Neural progenitor cell (in vitro differentiated cells): ENCODE results near the gene CELF4. TPM values are rescaled to one million over a fixed set of nuclear protein-coding genes. Genes with fewer than 3 reads are reported as not detected.

Experiments used
- DNase-seq: peaks from one replicate; pipeline ENCODE4 v3.0.0-alpha.2; 2016; ENCODE audit warnings: low spot score
- H2AFZ ChIP-seq: fragments of 200-600 bp; sonication (generic); replicated peaks from 2 replicates; pipeline ENCODE4 v1.6.1; 2016; ENCODE audit warnings: antibody characterized with exemption
- H3F3A ChIP-seq: fragments of 200-600 bp; sonication (generic); 2 replicates; pipeline ENCODE4 v1.6.1; 2016; ENCODE audit warnings: antibody characterized with exemption, low read depth
- H3K27ac ChIP-seq: fragments of 200-600 bp; sonication (generic); 2 replicates; pipeline ENCODE4 v1.5.1; 2016; ENCODE audit warnings: mild to moderate bottlenecking
- H3K27me3 ChIP-seq: fragments of 200-600 bp; sonication (generic); 2 replicates; pipeline ENCODE4 v1.6.1; 2016; ENCODE audit warnings: mild to moderate bottlenecking, moderate library complexity
- H3K36me3 ChIP-seq: fragments of 200-600 bp; sonication (generic); 2 replicates; pipeline ENCODE4 v1.5.1; 2016
- H3K4me1 ChIP-seq: fragments of 200-600 bp; sonication (generic); 2 replicates; pipeline ENCODE4 v1.6.1; 2016; ENCODE audit warnings: mixed run types
- H3K4me2 ChIP-seq: fragments of 200-600 bp; sonication (generic); 2 replicates; pipeline ENCODE4 v1.6.1; 2016
- H3K4me3 ChIP-seq: fragments of 200-600 bp; sonication (generic); 2 replicates; pipeline ENCODE4 v1.5.1; 2016
- H3K79me2 ChIP-seq: fragments of 200-600 bp; sonication (generic); 2 replicates; pipeline ENCODE4 v1.6.1; 2016; ENCODE audit warnings: low read depth
- H3K9ac ChIP-seq: fragments of 200-600 bp; sonication (generic); 2 replicates; pipeline ENCODE4 v1.6.1; 2016
- H3K9me3 ChIP-seq: fragments of 200-600 bp; sonication (generic); 2 replicates; pipeline ENCODE4 v1.5.1; 2016; ENCODE audit warnings: low read depth
- H4K20me1 ChIP-seq: fragments of 200-600 bp; sonication (generic); 2 replicates; pipeline ENCODE4 v1.6.1; 2016; ENCODE audit warnings: low read depth
- H3K27ac Mint-ChIP-seq: 3 replicates; pipeline ENCODE4 v1.8.0; 2021; ENCODE audit warnings: mixed read lengths
- H3K27me3 Mint-ChIP-seq: 2 replicates; pipeline ENCODE4 v1.8.0; 2022; ENCODE audit warnings: low read depth, mild to moderate bottlenecking, inconsistent platforms, moderate library complexity, mixed read lengths; ENCODE audit not compliant: insufficient read depth
- H3K36me3 Mint-ChIP-seq: 3 replicates; pipeline ENCODE4 v1.8.0; 2021; ENCODE audit warnings: mixed read lengths
- H3K4me1 Mint-ChIP-seq: 3 replicates; pipeline ENCODE4 v1.8.0; 2021; ENCODE audit warnings: mixed read lengths
- H3K4me3 Mint-ChIP-seq: 3 replicates; pipeline ENCODE4 v1.8.0; 2021; ENCODE audit warnings: mild to moderate bottlenecking, moderate library complexity, mixed read lengths
- H3K9me3 Mint-ChIP-seq: 3 replicates; pipeline ENCODE4 v1.8.0; 2020; ENCODE audit warnings: mixed read lengths
- EZH2 ChIP-seq: fragments of 200-600 bp; sonication (generic); IDR thresholded peaks from 2 replicates; pipeline ENCODE4 v1.6.1; 2017; ENCODE audit warnings: antibody characterized with exemption, mild to moderate bottlenecking, moderate library complexity
- EZH2phosphoT487 ChIP-seq: fragments of 200-600 bp; sonication (generic); IDR thresholded peaks from 2 replicates; pipeline ENCODE4 v1.6.1; 2017; ENCODE audit warnings: antibody characterized with exemption
- total RNA-seq: library from RNA; depleted of rRNA; stranded (reverse); fragments of >200 nt; gene quantifications from 2 replicates; pipeline ENCODE4 v1.2.3, GENCODE V29; 2015; ENCODE audit warnings: low replicate concordance
- TF ChIP-seq, protein P1 (sequence below): fragments of 200-600 bp; sonication (generic); IDR thresholded peaks from 2 replicates; pipeline ENCODE4 v1.5.1; 2017; ENCODE audit warnings: antibody characterized with exemption, mild to moderate bottlenecking

The CELF4 gene
- total RNA-seq, 1 donor from 2014 or later = 1.8 TPM

DNA sequence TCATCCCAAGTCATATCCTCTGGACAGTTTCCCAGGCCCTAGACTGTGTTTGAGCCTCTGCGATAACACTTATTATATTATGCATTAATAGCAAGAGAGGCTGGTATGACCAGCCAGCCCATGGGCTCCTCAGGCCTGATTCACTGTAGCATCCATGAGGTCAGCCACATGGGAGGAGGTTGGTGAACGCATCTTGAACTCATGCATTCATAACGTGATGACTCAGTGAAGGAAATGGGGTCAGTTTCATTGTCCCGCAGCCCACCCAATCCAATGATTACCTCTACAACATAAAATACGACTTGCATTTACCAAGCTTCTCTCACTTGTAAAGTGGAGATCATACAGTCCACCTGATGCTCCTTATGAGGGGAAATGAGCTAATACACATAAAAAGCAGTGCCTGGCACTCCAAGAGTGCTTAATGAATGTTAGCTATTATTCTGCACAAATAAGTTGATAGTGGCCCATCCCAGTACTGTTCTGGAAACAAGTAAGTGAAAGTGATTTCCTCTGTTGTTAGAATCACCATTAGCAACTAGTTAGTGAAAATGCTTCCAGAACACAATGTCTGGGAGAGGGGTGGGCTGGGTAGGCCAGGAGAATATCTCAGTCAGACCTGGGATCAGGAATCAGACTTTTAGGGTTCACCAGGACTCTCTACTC, 46.1 kb upstream of the CELF4 start:
- Histone ChIP-seq H3K79me2 (no peaks in the 10 kb centered on the region), H3K27me3 (no peaks in the 10 kb centered on the region), H3K4me2 (no peak overlapping the region), H3K9ac (no peak overlapping the region), H3K4me3 (no peak overlapping the region), H2AFZ (no peak overlapping the region), H3K27ac (no peak overlapping the region), H3F3A (no peaks in the 10 kb centered on the region), H3K9me3 (no peaks in the 10 kb centered on the region), H3K36me3 (no peaks in the 10 kb centered on the region), H3K4me1 (peaks cover 3% of the 10 kb centered on the region), H4K20me1 (no peaks in the 10 kb centered on the region)
- DNase-seq = no peak
- Mint-ChIP-seq H3K27me3 (peaks cover 5% of the 10 kb centered on the region), H3K4me1 (no peaks in the 10 kb centered on the region), H3K36me3 (no peaks in the 10 kb centered on the region), H3K27ac (no peak overlapping the region), H3K4me3 (no peak overlapping the region), H3K9me3 (no peaks in the 10 kb centered on the region)
- TF ChIP-seq EZH2 (no peak), EZH2phosphoT487 (no peak)
- TF ChIP-seq, protein P1, sequence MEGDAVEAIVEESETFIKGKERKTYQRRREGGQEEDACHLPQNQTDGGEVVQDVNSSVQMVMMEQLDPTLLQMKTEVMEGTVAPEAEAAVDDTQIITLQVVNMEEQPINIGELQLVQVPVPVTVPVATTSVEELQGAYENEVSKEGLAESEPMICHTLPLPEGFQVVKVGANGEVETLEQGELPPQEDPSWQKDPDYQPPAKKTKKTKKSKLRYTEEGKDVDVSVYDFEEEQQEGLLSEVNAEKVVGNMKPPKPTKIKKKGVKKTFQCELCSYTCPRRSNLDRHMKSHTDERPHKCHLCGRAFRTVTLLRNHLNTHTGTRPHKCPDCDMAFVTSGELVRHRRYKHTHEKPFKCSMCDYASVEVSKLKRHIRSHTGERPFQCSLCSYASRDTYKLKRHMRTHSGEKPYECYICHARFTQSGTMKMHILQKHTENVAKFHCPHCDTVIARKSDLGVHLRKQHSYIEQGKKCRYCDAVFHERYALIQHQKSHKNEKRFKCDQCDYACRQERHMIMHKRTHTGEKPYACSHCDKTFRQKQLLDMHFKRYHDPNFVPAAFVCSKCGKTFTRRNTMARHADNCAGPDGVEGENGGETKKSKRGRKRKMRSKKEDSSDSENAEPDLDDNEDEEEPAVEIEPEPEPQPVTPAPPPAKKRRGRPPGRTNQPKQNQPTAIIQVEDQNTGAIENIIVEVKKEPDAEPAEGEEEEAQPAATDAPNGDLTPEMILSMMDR = no peak

DNA sequence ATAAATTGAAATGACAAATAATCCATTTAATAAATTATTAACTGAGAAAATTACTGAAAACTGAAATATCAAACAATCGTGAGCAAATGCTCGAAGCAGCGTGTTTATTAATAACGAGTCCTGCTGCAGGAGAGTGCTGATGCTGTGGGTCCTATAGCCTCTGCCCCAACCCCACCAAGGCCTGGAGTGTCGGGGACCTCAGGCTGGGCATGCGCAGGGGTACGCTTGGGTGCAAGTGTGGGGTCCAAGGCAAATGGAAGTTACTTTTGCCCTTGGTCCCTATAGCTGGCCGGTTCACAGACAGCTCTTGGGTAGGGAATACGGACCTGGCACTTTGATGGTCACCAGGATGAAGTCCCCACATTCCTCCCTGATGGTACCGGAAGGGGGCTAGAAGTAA, 43.3 kb upstream of the CELF4 start:
- Histone ChIP-seq H3K27ac (no peak overlapping the region), H3K9ac (no peak overlapping the region), H2AFZ (no peak overlapping the region), H3K27me3 (no peaks in the 10 kb centered on the region), H3K79me2 (no peaks in the 10 kb centered on the region), H3K4me3 (no peak overlapping the region), H3K4me1 (peaks cover 3% of the 10 kb centered on the region), H3K4me2 (no peak overlapping the region), H3K9me3 (no peaks in the 10 kb centered on the region), H3F3A (no peaks in the 10 kb centered on the region), H4K20me1 (no peaks in the 10 kb centered on the region), H3K36me3 (no peaks in the 10 kb centered on the region)
- no peaks in the 10 kb centered on the region for H3K36me3 Mint-ChIP-seq
- no peak for DNase-seq
- TF ChIP-seq EZH2phosphoT487 = no peak
- peaks cover 5% of the 10 kb centered on the region for H3K27me3 Mint-ChIP-seq
- H3K9me3 Mint-ChIP-seq = peaks cover 2% of the 10 kb centered on the region
- H3K27ac Mint-ChIP-seq = no peak overlapping the region
- no peak overlapping the region for H3K4me3 Mint-ChIP-seq
- no peaks in the 10 kb centered on the region for H3K4me1 Mint-ChIP-seq

DNA sequence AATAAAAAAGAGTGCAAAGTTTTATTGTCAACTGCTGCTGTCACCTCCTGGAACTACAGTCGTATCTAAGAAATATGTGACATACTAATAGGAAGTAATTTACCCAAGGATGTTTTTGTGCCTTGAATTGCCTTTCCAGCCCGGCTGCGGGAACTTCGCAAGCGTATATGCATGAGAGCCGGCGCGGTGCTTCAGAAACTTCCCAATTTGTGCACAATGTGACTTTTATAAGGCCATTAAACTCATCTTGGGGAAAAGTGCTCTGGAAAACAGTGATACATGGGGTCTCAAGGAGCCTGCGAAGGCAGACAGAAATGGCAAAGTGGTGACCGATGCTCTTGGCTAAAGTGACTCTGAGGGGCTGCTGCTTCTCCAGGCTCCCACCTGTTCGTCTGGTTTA, 41.7 kb upstream of the CELF4 start:
- Histone ChIP-seq H3K4me1 (no peaks in the 10 kb centered on the region), H3K9me3 (no peaks in the 10 kb centered on the region), H3K27ac (no peak overlapping the region), H3K4me2 (no peak overlapping the region), H3K79me2 (no peaks in the 10 kb centered on the region), H3K9ac (no peak overlapping the region), H3K36me3 (no peaks in the 10 kb centered on the region), H2AFZ (no peak overlapping the region), H3F3A (no peaks in the 10 kb centered on the region), H3K27me3 (no peaks in the 10 kb centered on the region), H4K20me1 (no peaks in the 10 kb centered on the region), H3K4me3 (no peak overlapping the region)
- Mint-ChIP-seq H3K36me3 (no peaks in the 10 kb centered on the region), H3K4me1 (no peaks in the 10 kb centered on the region), H3K9me3 (peaks cover 2% of the 10 kb centered on the region), H3K27ac (no peak overlapping the region), H3K4me3 (no peak overlapping the region), H3K27me3 (peaks cover 5% of the 10 kb centered on the region)
- TF ChIP-seq, protein P1 = no peak
- DNase-seq = no peak

DNA sequence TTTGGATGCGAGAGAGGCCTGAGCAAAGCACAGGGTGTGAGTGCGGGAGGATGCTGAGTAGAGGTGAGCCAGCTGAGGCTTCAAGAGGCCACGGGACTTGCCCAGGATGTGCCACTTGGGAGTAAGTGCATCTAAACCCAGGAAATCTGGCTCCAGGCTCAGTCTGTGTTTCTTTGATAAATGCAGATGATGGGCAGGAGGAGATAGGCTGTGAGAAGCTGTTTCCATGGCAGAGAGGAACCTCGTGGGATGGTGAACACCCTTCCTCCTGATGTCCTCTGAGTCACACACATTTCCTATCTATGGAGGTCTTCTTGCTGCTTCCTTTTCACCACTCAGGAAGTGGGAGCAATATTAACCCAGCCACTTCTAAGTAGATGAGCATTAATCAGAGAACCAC, 38.4 kb upstream of the CELF4 start:
- Mint-ChIP-seq H3K27me3 (peaks cover 2% of the 10 kb centered on the region), H3K4me1 (peaks cover under 1% of the 10 kb centered on the region), H3K4me3 (no peak overlapping the region), H3K27ac (no peak overlapping the region), H3K9me3 (peaks cover 2% of the 10 kb centered on the region), H3K36me3 (no peaks in the 10 kb centered on the region)
- H3K4me2 ChIP-seq = no peak overlapping the region
- no peak for DNase-seq
- no peaks in the 10 kb centered on the region for H3K36me3 ChIP-seq
- TF ChIP-seq, protein P1 = no peak
- TF ChIP-seq EZH2 (no peak), EZH2phosphoT487 (no peak)
- no peaks in the 10 kb centered on the region for H3K79me2 ChIP-seq
- H4K20me1 ChIP-seq = no peaks in the 10 kb centered on the region
- no peaks in the 10 kb centered on the region for H3F3A ChIP-seq
- H3K9ac ChIP-seq = no peak overlapping the region
- no peak overlapping the region for H3K4me3 ChIP-seq
- no peak overlapping the region for H2AFZ ChIP-seq
- no peaks in the 10 kb centered on the region for H3K27me3 ChIP-seq
- no peak overlapping the region for H3K27ac ChIP-seq
- H3K9me3 ChIP-seq = no peaks in the 10 kb centered on the region
- H3K4me1 ChIP-seq = no peaks in the 10 kb centered on the region
